OCI-LY3 (cell line): ENCODE results near the gene IQCM.

Experiments
- EZH2phosphoT487 ChIP-seq: fragments of 200-600 bp; shearing (Covaris generic); IDR thresholded peaks from 2 replicates; pipeline ENCODE4 v1.6.1; 2018; ENCODE audit warnings: antibody characterized with exemption, mixed run types, low read depth
- TF ChIP-seq, protein P1 (sequence below): fragments of 200-600, 300-600 bp; sonication (generic); IDR thresholded peaks from 2 replicates; pipeline ENCODE4 v1.5.1; 2014; ENCODE audit warnings: antibody characterized with exemption, low read length, low read depth

DNA sequence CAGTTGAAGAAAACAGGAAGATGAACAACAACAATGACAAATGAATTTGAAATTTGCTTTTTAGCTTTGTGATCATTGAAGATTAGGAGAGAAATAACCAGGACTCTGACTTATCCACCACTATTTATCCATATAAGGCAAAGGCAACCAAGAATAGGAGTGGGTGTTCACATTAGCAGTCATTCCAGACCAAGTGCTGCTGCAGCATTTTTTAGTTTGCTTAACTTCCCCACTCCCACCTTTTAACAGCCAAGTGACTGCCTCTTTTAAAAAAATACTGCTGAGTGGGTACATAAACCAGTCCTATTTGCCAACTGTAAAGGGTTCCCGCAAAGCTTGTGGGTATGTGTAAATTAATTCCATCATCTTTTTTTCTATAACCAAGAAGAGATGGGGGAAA is 230.9 kb downstream of the IQCM start:
- TF ChIP-seq, protein P1, sequence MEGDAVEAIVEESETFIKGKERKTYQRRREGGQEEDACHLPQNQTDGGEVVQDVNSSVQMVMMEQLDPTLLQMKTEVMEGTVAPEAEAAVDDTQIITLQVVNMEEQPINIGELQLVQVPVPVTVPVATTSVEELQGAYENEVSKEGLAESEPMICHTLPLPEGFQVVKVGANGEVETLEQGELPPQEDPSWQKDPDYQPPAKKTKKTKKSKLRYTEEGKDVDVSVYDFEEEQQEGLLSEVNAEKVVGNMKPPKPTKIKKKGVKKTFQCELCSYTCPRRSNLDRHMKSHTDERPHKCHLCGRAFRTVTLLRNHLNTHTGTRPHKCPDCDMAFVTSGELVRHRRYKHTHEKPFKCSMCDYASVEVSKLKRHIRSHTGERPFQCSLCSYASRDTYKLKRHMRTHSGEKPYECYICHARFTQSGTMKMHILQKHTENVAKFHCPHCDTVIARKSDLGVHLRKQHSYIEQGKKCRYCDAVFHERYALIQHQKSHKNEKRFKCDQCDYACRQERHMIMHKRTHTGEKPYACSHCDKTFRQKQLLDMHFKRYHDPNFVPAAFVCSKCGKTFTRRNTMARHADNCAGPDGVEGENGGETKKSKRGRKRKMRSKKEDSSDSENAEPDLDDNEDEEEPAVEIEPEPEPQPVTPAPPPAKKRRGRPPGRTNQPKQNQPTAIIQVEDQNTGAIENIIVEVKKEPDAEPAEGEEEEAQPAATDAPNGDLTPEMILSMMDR = no peak
- TF ChIP-seq EZH2phosphoT487 = no peak
